NCI-H2171 (cell line): ENCODE data around the gene CTSD.
"Not testable (repeated sequence)": the region's sequence is repeated elsewhere in the genome, so short reads cannot be mapped to it uniquely, and the experiment has no call there.

Experiments
- DNase-seq: peaks from one replicate; lab custom pipeline; 2025; lab: John Stamatoyannopoulos, UW

CTSD gene

DNA sequence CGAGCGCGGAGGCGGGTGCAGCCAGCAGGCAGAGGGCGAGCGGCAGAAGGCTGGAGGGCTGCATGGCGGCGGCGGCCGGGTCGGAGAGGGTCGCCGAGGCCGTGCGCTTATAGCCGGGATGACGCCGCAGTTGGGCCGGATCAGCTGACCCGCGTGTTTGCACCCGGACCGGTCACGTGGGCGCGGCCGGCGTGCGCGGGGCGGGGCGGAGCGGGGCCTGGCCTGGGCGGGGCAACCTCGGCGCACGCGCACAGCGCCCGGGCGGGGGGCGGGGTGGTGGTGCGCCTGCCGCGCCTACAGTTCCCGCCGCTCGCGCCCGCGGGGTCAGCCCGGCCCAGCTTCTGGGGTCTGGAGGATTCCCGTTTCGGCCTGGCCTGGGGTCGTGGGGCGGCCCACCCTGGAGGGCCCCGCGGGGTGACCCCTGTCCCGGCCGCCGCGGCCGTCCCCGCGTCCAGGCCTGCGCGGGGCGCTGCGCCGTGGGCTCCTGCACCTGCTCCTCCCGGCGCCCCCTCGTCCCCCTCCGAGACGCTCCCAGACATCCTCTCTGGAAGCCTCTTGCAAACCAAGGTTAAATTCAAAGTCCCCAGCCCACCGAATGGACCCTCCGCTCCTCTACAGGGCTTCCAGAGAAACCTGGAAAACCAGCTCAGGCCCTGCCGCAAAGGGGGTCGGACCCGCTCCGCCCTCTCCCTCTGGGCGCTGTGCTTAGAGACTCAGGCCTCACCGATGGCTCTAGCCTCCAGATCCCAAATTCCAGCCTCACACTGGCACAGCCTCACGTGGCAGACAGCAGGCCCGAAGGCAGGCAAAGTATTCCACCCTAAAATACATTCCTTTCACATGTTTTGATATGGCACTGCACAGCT lies at the start of gene CTSD:
Gene CTSD, minus strand, starts transcription at position 132 of the 866 bp plus-strand sequence. Its CDS starts 68 bp downstream, at position 64.
- DNase-seq: peak; percentile 52

DNA sequence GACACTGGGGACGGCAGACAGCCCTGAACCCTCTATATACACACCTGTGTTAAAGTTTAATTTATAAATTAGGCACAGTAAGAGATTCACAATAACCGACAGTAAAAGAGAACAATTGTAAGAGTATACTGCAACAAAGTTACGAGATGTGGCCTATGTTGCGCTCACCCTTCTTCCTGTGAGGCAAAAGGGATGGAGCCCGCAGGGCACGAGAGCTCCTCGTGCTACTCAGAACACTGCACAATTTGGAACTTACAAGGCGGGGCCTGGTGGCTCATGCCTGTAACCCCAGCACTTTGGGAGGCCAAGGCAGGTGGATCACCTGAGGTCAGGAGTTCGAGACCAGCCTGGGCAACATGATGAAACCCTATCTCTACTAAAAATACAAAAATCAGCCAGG lies 49.6 kb upstream of the CTSD start:
- not testable (repeated sequence) for DNase-seq

GRCh38 chr11:1812801-1813200 lies 49.1 kb upstream of the CTSD start:
- DNase-seq: no peak

DNA sequence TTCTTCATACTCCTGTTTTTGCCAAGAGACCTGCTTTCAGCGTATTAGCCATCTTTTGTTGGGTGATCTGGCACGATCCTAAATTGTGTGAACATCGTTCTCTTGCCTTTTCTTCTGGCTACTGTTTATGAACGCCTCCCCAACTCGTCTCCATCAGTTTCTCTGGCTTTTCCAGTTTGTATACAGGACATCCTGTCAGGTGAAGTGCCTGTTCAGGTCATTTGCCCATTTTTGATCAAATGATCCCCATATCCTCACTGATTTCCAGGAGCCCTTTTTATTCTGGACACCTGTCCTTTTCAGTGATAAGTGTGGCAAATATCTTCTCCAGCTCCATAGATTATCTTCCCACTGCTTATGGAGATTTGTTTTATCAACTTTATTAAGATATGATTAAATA lies 48.5 kb upstream of the CTSD start:
- no peak for DNase-seq

GRCh38 chr11:1810761-1811160 lies 47.0 kb upstream of the CTSD start:
- no peak for DNase-seq

DNA sequence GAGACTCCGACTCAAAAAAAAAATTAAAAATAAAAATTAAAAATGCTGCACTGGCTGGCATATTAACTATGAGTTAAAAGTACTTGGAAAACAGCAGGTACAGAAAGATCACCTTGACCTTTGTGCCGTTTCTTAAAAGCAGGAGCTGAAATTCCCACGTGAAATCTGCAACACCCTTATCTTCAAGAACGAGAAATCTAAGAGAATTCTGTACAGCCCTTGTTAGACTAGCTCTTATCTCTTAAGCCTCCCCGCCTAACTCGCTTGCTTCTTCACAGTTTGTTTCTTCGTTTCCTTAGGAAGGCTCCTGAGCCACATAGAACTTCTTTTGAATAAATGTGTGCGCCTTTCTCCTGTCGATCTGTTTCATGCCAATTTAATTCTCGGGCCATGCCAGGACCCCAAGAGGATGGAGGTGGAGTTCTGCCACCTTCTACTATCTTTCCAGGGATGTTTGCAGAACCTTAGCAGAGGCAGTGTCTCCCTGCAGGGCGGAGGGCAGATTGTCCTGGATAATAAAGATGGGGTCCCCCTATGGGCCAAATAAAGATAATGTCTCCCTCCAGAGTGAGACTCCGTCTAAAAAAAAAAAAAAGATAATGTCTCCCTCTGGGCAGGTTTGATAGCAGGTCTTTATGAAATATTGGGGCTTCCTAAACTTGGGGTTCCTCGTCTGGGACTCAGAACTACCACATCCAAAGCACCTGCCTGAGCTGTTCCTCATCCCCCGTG lies 43.7 kb upstream of the CTSD start:
- DNase-seq: no peak

DNA sequence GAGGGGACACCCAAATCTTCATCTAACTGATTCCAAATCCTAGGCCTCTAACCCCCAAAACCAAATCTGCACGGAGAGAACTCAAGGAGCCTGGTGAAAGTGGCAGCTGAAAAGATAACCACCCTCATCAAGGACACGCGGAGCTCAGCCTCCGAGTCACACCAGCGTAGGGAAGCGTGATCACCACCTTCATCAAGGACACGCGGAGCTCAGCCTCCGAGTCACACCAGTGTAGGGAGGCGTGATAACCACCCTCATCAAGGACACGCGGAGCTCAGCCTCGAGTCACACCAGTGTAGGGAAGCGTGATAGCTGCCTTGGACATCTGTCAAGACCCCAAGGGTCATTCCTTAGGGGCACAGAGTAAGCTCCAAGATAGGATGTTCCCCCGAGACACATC lies 41.8 kb upstream of the CTSD start:
- DNase-seq: no peak

GRCh38 chr11:1803835-1804519 lies 40.2 kb upstream of the CTSD start:
- not testable (repeated sequence) for DNase-seq

DNA sequence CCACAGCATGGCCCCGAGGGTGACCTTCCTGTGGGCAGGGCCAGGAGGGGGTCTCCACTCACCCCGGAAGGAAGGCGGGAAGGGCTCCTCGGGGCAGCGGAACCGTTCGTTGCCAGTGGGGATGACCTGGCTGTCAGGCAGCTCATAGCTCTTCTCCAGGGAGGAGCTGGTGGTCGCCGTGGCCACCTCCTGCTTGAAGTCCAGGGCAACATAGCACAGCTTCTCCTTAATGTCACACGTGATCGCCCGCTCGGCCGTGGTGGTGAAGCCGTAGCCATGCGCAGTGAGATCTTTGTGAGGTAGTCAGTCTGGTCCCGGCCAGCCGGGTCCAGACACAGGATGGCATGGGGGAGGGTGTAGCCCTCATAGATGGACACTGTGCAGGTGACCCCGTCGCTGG lies 39.5 kb upstream of the CTSD start:
- no peak for DNase-seq

GRCh38 chr11:1797391-1798125 lies 33.8 kb upstream of the CTSD start:
- no peak for DNase-seq

GRCh38 chr11:1796413-1797011 lies 32.8 kb upstream of the CTSD start:
- DNase-seq: no peak

DNA sequence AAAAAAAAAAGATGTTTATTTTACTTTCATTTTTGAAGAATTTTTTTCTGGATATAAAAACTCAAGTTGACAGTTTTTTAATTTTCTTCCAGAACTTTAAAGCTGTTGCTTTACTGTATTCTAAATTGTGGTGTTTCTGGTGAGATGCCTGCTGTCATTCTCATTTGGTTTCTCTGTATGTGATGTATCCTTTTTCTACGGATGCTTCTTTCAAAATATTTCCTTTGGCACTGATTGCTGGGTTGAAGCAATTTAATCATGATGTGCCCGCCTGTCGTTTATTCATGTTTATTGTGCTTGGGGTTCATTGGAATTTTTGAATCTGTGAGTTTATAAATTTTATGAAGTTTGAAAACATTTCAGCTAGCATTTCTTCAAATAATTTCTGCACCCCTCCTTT lies 29.4 kb upstream of the CTSD start:
- DNase-seq: no peak

DNA sequence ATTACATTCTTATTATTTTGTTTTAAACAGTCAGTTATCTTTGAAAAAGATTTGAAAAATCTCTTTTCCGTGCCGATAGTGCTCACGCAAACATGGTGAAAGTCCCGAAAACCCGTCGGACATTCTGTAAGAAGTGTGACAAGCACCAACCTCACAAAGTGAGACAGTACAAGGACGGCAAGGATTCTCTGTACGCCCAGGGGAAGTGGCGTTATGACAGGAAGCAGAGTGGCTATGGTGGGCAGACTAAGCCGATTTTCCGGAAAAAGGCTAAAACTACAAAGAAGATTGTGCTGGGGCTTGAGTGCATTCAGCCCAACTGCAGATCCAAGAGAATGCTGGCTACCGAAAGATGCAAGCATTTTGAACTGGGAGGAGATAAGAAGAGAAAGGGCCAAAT lies 28.7 kb upstream of the CTSD start:
- DNase-seq: no peak

DNA sequence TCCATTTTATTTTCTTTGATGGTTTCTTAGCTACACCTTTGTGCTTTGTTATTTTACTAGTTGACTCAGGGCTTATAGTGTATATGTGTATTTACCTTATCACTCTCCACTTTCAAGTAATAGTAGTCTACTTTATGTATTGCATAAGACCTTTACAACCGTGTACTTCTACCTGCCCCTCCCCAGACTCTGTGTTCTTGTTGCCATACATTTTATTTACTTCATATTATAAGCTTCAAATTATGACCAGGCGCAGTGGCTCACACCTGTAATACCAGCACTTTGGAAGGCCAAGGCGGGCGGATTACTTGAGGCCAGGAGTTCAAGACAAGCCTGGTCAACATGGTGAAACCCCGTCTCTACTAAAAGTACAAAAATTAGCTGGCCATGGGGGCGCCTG lies 28.2 kb upstream of the CTSD start:
- DNase-seq: no peak

GRCh38 chr11:1786466-1786865 lies 22.7 kb upstream of the CTSD start:
- DNase-seq: no peak

DNA sequence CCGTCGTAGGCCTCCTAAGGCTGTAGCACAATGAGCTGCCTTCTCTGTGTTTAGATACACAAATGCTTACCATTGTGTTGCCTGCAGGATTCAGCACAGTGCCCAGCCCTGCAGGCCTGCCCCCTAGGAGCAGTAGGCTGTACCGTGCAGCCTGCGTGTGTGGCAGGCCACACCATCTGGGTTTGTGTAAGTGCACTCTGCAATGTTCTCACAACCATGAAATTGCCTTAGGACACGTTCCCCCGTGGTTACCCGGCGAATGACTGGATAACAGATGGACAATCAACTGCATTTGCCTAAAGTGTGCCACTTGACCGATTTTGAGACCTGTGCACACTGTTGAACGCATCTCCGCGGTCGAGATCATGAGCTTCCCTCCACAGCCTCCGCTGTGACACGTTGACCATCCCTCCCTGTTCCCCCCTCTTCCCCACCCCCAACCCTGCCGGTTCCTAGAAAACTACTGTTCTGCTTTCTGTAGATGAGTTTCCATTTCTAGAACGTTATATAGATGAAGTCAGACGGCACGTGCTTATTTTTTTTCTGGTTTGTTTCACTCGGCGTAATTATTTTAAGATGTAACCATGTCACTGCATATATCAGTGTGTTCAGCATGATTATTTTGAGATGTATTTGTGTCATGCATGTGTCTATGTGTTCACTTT lies 22.2 kb upstream of the CTSD start:
- DNase-seq: no peak

DNA sequence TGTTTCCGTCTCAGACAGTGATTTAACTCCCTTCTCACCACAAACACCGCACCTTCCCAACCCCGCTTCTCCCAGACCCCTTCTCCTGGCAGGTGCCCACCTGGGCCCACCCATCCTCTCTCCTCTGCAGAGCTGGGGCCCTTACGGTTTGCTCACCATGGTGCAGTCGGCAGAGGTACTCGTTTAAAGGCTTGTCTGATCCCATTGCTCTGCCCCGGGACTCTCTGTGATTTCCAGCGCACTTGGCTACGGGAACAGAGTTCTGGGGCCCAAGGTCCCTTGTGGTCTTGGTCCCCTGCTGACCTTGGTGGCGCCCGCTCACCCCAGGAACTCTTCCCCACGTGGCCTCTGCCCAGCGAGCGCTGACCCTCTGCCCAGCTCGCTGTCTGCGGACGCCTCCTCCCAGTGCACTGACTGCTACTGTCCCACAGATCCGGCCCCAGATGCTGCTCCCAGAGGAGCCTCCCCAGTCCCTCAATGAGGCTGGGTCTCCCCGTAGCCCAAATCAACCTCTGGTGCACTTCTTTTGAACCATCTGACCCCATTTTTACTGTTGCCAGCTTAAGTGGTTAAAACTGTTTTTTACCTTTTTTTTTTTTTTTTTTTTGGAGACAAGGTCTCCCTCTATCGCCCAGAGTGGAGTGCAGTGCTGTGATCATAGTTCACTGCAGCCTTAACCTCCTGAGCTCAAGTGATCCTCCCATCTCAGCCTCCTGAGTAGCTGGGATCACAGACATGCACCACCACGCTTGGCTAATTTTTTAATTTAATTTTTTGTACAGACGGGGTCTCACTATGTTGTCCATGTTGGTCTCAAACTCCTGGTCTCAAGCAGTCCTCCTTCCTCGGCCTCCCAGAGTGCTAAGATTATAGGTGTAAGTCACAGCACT lies 21.3 kb upstream of the CTSD start:
- no peak for DNase-seq

GRCh38 chr11:1783725-1784529 lies 20.2 kb upstream of the CTSD start:
- DNase-seq: no peak
